Chondrocyte (in vitro differentiated cells): ENCODE results near the gene TIRAP. TPM values are rescaled to one million over a fixed set of nuclear protein-coding genes. Genes with fewer than 3 reads are reported as not detected.

Experiments
- DNase-seq: peaks from one replicate; pipeline ENCODE4 v3.0.0; 2021; ENCODE audit warnings: mixed read lengths, low spot score
- H3K27ac Mint-ChIP-seq: one replicate; pipeline ENCODE4 v1.8.0; 2021; ENCODE audit warnings: mild to moderate bottlenecking, moderate library complexity, mixed read lengths; ENCODE audit not compliant: unreplicated experiment
- H3K27me3 Mint-ChIP-seq: 2 replicates; pipeline ENCODE4 v1.8.0; 2021; ENCODE audit warnings: low read depth, mixed read lengths
- H3K36me3 Mint-ChIP-seq: 2 replicates; pipeline ENCODE4 v1.8.0; 2021; ENCODE audit warnings: low read depth, mixed read lengths
- H3K4me1 Mint-ChIP-seq: 2 replicates; pipeline ENCODE4 v1.8.0; 2021; ENCODE audit warnings: low read depth, mild to moderate bottlenecking, mixed read lengths
- H3K4me3 Mint-ChIP-seq: one replicate; pipeline ENCODE4 v1.8.0; 2021; ENCODE audit warnings: mild to moderate bottlenecking, moderate library complexity, mixed read lengths; ENCODE audit not compliant: unreplicated experiment
- H3K9me3 Mint-ChIP-seq: 2 replicates; pipeline ENCODE4 v1.8.0; 2021; ENCODE audit warnings: low read depth, mixed read lengths
- total RNA-seq: library from RNA; stranded (reverse); gene quantifications from 3 replicates; pipeline ENCODE4 v1.2.1, GENCODE V29; 2021
- TF ChIP-seq, protein P1 (sequence below): fragments of 200-600 bp; sonication (generic); IDR thresholded peaks from 2 replicates; pipeline ENCODE4 v1.5.0; 2021; ENCODE audit warnings: antibody characterized with exemption, mild to moderate bottlenecking, moderate library complexity

The TIRAP gene
- total RNA-seq, 1 donor from 2014 or later: 8.6 TPM

DNA sequence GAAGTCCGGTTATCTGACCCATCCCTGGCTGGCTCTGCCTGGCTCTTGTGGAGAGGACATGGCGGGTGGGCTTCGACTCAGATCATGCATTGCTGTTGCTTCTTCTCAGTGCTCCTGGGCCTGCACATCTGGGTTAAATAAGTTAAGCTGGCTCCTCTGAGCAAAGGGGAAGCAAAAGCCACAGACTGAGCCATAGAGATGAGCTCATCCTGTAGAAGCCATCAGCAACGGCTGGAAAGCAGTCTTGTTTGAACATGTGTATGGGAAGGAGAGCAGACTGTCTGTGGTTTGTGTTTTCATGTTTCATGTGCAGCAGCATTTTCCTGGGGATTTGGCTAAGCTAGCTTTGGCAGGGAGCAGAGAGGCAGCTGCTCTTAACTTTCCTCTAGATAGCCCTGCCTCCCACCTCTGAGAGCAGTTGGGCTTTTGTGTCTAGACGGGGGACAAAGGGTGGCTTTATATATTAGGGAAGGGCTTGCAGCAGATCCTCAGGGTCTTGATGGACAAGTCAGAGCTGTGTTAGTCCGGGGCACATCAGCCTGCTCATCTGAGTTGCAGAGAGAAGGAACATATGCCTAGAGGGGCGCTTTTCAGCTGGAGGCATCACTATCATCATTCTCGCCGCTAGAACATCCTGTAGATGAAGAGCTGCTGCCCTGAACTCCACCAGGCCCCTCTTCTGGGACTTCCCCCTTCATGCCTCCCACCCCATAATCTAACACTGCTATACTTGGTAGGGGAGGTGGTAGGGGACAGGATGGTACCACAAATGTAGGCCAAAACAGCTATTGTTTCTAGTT is 35.9 kb downstream of the TIRAP start:
- no peak for DNase-seq
- H3K36me3 Mint-ChIP-seq: peaks cover 2% of the 10 kb centered on the region
- no peaks in the 10 kb centered on the region for H3K27me3 Mint-ChIP-seq
- no peaks in the 10 kb centered on the region for H3K9me3 Mint-ChIP-seq
- TF ChIP-seq, protein P1, sequence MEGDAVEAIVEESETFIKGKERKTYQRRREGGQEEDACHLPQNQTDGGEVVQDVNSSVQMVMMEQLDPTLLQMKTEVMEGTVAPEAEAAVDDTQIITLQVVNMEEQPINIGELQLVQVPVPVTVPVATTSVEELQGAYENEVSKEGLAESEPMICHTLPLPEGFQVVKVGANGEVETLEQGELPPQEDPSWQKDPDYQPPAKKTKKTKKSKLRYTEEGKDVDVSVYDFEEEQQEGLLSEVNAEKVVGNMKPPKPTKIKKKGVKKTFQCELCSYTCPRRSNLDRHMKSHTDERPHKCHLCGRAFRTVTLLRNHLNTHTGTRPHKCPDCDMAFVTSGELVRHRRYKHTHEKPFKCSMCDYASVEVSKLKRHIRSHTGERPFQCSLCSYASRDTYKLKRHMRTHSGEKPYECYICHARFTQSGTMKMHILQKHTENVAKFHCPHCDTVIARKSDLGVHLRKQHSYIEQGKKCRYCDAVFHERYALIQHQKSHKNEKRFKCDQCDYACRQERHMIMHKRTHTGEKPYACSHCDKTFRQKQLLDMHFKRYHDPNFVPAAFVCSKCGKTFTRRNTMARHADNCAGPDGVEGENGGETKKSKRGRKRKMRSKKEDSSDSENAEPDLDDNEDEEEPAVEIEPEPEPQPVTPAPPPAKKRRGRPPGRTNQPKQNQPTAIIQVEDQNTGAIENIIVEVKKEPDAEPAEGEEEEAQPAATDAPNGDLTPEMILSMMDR: no peak
- peak overlapping the region; percentile 37 for H3K4me3 Mint-ChIP-seq
- H3K27ac Mint-ChIP-seq: peak overlapping the region; percentile 94
- H3K4me1 Mint-ChIP-seq: peaks cover 36% of the 10 kb centered on the region

DNA sequence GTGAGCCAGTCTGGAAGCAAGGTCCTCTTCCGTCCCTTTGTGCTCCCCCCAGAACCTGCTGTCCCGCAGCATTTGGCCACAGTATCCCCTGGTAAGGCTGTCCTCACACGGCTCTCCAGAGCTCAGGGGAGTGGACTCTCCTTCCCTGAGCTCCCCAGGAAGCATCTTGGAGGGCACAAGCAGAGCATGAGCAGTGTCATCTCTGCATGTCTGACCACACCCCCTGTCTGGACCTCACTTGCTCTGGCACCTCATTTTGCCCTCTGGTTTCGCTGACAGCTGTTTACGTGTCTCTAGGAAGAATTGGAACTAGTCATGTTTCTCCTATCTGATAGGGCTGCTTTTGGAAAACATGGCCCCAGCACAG is 36.5 kb downstream of the TIRAP start:
- H3K27me3 Mint-ChIP-seq: no peaks in the 10 kb centered on the region
- H3K27ac Mint-ChIP-seq: peak overlapping the region; percentile 94
- no peak overlapping the region for H3K4me3 Mint-ChIP-seq
- no peak for DNase-seq
- TF ChIP-seq, protein P1: no peak
- H3K36me3 Mint-ChIP-seq: peaks cover 2% of the 10 kb centered on the region
- peaks cover 36% of the 10 kb centered on the region for H3K4me1 Mint-ChIP-seq
- H3K9me3 Mint-ChIP-seq: no peaks in the 10 kb centered on the region

DNA sequence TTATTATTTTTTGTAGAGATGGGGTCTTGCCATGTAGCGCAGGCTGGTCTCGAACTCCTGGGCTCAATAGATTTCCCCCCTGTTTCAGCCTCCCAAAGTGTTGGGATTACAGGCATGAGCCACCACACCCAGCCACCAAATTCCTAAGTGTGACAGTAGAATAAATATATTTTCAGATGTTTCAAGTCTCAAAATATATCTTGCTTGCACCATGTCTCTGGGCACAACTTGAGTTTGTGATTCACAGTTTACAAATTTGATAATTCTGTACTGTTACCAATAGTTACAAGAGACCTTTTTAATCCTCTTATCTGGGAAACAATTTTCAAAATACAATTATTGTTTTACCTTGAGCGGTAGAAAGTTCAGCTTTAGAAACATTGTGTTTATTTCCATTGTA is 40.1 kb downstream of the TIRAP start:
- Mint-ChIP-seq H3K27ac (no peak overlapping the region), H3K36me3 (no peaks in the 10 kb centered on the region), H3K4me1 (peaks cover 21% of the 10 kb centered on the region), H3K9me3 (no peaks in the 10 kb centered on the region), H3K4me3 (no peak overlapping the region), H3K27me3 (no peaks in the 10 kb centered on the region)
- DNase-seq: peak; percentile 9
- TF ChIP-seq, protein P1: no peak

DNA sequence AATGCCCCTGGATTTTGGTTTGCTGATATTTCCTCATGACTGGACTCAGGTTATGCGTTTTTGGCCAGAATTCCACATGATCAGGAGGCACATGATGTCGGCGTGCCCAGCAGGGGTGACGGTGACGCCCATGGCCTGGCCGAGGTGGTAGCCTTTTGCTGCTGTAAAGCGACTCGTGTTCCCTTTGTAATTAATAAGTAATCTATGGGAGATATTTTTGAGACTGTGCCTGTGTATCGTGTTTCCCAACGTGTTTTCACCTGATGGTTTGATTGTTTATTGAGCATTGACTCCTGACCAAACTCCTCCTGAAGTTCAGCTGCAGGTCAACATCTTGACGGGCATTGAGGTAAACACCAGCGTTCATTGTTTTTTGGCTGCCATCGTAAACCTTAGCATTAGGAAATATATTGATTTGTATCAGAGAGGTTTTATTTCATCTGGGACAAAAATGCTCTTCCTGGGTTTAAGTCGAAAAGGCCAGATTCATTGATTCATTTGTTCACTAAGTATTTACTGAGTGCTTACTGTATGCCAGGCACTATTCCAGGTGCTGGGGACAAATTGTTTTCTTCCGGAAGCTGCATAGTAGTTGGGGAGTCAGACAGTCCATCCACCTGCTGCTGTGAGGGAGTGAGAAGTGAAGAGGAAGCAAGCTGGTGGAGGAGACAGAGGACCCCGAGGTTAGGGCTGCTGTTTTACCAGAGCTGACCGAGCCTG is 44.5 kb downstream of the TIRAP start:
- Mint-ChIP-seq H3K4me3 (no peak overlapping the region), H3K27me3 (no peaks in the 10 kb centered on the region), H3K27ac (no peak overlapping the region), H3K4me1 (peaks cover 8% of the 10 kb centered on the region), H3K9me3 (no peaks in the 10 kb centered on the region), H3K36me3 (no peaks in the 10 kb centered on the region)
- DNase-seq: peak; percentile 43
- TF ChIP-seq, protein P1: no peak

DNA sequence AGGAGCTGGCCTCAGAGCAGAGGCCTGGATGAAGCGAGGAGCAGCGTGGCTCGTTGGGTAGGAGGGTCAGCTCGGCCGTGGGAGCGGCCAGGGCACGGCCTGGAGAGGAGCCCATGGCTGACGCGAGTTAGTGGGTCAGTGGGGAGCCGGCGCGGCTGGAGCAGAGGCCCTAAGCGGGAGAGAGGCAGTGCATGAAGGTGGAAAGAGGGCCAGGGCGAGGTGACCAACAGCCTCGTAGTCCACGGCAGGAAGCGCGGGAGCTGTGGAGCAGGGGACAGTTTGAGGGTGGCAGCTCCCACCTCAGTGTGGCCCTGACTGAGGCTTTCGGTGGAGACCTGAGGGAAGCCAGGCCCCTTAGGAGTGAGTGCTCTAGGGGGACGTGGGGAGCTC is 45.1 kb downstream of the TIRAP start:
- no peaks in the 10 kb centered on the region for H3K36me3 Mint-ChIP-seq
- no peak overlapping the region for H3K4me3 Mint-ChIP-seq
- TF ChIP-seq, protein P1: no peak
- H3K4me1 Mint-ChIP-seq: peaks cover 12% of the 10 kb centered on the region
- H3K27me3 Mint-ChIP-seq: no peaks in the 10 kb centered on the region
- H3K9me3 Mint-ChIP-seq: no peaks in the 10 kb centered on the region
- H3K27ac Mint-ChIP-seq: no peak overlapping the region
- DNase-seq: peak; percentile 93
